Bone marrow (tissue), 2 donors: ENCODE data around the gene RAB3A.

Source experiments
- DNase-seq, 2 donors: peaks; one replicate each; lab custom pipeline; 2025; lab: John Stamatoyannopoulos, UW

RAB3A gene, protein sequence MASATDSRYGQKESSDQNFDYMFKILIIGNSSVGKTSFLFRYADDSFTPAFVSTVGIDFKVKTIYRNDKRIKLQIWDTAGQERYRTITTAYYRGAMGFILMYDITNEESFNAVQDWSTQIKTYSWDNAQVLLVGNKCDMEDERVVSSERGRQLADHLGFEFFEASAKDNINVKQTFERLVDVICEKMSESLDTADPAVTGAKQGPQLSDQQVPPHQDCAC

DNA sequence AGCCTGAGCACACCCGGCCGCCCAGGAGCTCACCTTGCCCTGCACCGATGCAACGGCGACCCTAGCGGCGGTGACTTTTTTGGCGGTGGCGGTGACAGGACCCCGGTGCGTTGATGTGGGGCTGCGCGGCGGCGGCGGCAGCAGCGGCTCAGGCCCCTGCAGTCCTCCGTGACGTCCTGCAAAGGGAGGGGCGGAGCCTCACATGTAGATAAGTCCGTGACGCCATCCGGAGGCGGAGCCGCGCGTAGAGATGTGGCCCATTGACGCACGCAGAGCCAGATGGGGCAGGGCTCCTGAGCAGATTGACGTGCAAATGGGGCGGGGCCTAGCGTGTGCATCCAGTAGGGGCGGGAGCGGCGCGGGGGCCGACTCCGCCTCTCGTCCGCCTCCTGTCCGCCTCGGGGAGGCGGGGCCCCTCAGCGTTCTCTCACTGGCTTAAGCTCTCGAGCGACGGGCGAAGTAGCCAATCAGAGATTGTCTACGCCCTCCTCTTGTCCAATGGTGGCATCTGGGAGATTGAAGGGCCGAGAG lies at the start of gene RAB3A:
RAB3A (minus strand) TSS at position 180 of the 531 bp plus-strand sequence. CDS start 1,302 bp downstream, outside the sequence.
- peak; percentile 95 to 100 for DNase-seq

GRCh38 chr19:18253130-18253529 lies 49.3 kb upstream of the RAB3A start:
- DNase-seq = no peak

DNA sequence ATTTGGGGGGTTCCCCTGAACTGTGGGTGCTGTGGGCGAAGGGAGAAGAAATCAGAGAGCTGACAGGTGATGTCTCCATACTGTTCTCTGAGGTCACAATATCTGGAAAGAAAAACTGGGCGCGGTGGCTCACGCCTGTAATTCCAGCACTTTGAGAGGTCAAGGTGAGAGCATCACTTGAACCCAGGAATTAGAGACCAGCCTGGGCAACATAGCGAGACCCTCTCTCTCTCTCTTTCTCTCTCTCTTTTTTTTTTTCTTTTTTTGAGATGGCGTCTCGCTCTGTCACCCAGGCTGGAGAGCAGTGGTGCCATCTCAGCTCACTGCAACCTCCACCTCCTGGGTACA lies 48.5 kb upstream of the RAB3A start:
- DNase-seq = no peak

DNA sequence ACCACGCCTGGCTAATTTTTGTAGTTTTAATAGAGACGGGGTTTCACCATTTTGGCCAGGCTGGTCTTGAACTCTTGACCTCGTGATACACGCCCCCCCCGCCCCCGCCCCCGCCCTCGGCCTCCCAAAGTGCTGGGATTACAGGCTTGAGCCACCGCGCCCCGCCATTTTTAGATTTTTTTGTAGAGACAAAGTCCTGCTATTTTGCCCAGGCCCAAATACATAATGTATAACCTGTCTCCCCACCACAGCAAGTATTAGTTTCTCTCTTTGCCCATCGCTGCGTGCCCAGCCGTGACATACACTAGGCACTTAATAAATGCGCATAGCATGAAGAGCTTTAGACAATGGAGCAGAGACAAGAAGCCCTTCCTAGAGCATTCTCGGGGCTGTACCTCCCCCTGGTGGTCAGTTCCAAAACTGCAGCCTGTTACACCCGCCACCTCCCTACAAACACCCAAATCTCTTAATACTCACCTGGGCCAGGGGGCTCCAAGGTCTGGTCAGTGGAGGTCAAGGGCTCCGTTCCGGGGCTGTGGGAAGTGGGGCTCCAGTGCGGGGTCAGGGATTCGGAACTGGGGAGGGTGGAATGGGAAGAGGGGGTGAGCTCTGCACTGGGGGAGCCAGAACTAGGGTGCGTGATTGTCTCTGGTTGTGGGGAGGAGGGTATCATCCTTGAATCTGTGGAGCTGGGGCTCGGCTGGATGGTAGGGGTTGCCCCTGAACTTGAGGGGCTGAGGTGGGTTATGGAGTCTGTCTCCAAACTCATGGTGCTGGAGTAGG lies 47.9 kb upstream of the RAB3A start:
- DNase-seq = peak; percentile 54 to 60

GRCh38 chr19:18249834-18250233 lies 46.0 kb upstream of the RAB3A start:
- no peak for DNase-seq

DNA sequence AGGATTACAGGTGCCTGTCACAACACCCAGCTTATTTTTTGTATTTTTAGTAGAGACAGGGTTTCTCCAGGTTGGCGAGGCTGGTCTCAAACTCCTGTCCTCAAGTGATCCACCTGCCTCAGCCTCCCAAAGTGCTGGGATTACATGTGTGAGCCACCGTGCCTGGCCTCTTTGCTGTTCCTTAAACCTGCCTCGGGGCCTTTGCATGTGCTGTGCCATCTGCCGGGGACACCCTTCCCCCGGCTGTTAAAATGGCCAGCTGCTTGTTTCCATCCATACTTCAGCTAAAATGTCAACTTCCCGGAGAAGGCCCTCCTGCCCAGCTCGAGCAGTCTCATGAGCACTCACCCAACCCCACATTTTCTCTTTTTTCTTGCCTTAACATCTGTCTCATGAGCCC lies 41.5 kb upstream of the RAB3A start:
- no peak for DNase-seq

DNA sequence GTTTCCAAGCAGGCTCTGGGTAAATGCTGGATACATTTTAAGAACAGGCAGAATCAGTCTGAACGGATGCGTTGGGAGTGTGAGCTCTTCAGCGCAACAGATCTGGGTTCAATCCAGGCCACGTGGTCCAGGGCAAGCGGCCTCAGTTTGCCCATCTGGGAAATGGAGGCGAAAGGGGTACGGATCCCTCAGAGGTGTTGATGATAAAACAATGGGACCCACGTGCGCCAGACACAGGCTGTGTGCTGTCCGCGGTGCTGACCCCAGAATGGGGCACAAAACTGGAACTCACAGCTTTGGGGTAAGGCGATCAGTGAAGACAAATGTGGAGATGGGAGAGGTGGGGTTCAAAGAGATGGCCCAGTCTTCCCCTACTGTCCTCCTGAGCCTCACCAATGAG lies 35.5 kb upstream of the RAB3A start:
- no peak for DNase-seq

DNA sequence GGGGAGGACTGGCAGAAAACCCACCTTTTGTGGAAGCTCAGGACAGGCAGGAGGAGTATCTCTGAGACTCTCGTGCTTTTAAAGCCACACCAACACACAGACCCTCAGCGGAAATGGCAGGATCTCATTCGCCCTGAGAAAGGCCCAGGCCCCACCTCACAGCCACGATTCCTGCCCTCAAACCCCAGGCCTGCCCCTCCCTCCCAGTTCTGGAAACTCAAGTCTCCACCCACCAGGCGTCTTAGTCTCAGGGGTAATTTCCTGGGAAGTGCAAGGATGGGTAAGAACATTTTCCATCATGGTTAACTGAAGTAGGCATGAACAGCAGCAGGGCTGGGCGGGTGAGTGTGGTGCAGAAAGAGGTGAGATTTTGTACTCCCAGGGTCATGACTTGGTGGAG lies 30.4 kb upstream of the RAB3A start:
- DNase-seq = no peak

DNA sequence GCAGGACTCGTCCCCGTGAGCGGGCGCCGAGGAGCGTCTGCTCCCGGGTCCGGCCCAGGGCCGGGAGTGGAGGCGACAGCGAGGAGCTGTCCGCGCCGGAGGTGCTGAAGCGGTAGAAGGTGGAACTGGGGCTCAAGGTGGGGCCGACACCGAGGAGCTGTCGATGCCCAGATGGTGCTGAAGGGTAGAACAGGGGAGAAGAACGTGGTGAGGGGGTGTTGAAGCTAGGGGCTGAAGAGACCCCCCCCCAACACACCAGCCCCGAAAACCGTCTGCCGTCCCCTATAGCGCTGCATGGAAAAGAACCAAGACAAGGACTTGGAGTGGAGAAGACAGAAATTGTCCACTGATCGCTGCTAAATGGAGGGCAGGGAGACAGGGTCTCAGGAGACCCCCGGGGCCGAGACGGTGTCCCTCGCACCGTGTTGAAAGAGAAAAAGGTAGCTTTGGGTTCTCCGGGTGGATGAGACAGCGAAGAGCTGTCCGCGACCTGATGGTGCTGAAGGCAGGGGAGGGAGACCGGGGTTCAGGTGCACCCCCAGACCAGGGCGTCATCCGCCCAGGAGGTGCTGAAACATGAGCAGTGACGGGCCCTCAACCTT lies 29.5 kb upstream of the RAB3A start:
- no peak for DNase-seq

GRCh38 chr19:18232540-18233223 lies 28.8 kb upstream of the RAB3A start:
- no peak for DNase-seq

DNA sequence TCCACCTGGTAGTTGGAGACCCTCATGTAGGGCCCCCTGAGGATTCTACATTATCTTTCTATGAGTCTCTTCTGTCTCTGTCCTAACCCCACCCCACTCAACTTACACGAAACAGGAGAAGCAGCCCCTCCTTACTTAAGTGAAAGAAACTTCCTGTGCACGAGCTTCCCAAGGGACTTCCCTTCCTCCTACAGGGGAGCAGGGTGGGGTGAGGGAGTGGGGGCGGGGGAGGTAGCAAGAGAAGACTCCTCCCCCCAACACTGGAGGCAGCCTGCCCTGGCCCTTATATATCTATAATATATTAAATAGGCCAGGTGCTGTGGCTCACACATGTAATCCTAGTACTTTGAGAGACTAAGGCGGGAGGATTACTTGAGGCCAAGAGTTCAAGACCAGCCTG lies 27.9 kb upstream of the RAB3A start:
- DNase-seq = no peak

DNA sequence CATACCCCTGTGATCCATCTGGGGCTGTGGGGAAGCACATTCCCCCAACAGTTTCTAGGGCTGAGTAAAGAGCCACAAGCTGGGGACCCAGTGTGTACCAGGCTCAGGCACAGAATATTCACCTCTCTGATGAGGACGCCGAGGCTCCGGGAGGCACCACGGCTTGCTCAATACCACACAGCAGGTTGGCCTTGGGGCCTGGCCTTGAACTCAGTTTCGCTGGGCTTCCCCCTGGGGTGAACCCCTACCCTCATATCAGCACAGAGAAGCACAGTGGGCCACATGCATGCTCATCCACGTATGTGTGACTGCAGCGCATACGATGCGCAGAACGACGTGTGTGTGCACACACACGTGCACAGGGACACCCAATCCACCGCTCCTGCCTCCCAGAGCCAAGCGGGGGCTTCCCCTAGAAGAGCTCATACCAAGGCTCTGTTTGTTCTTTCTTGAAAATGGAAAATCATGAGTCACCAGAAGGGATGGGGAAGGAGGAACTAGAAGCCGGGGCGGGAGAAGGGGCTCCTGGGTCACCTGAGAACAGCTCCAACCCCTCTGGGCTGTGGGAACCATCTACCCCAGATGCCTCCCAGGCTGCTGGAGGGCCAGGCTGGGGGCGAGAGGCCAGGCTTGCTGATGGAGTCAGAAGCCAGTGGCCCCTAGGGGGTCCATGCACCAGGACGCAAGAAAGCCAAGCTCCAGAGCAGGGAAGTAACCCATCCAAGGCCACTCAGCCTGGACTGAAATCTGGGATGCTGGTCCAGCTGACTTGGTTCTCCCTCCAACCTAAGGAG lies 27.3 kb upstream of the RAB3A start:
- peak in 1 of 2 donors; percentile 7 for DNase-seq

- no peak for DNase-seq
Observed at GRCh38 chr19:18229915-18230314, 26.1 kb upstream of the RAB3A start.

DNA sequence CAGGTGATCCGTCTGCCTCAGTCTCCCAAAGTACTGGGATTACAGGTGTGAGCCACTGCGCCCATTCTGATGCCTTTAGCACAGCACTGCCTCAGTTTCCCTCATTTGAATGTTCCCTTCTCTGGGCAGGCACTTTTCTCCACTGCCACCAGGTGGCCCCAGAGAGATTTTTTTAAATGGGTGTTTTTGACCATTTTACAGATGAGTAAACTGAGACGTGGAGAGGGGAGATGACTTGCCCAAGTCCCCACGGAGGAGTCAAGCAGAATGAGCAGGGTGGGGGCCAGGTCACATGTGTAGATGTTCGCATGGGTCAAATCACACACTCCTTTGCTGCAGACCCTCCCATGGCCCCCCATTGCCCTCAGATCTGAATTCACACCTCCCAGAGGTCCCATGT lies 25.6 kb upstream of the RAB3A start:
- DNase-seq = no peak

DNA sequence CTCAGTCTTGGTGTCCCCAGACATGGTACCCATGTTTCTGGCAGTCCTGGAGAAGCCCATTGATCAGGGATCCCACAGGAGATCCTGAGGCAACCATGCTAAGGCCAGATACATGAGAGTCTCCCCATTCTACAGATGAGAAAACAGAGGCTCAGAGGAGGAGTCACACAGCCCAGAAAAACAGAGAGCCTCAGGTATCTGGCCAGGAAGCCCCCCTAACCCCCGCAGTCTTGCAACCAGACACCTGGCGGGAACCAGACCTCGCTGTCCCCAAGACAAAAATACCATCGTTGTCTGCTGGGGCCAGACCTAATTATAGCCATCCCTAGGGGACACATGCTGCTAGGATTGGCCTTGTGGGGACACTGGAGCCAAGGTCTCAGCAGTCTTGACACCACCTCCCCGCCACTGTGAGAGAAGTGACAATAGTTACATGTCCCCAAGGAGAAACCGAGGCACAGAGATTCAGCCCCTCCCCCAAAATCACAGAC lies 24.0 kb upstream of the RAB3A start:
- no peak for DNase-seq

GRCh38 chr19:18226956-18227780 lies 23.3 kb upstream of the RAB3A start:
- no peak for DNase-seq

GRCh38 chr19:18225702-18226468 lies 22.0 kb upstream of the RAB3A start, which contains the start of gene PDE4C:
PDE4C (minus strand) TSS chr19:18226438; CDS start chr19:18226415, 23 bp downstream.
- peak in 1 of 2 donors; percentile 10 for DNase-seq

DNA sequence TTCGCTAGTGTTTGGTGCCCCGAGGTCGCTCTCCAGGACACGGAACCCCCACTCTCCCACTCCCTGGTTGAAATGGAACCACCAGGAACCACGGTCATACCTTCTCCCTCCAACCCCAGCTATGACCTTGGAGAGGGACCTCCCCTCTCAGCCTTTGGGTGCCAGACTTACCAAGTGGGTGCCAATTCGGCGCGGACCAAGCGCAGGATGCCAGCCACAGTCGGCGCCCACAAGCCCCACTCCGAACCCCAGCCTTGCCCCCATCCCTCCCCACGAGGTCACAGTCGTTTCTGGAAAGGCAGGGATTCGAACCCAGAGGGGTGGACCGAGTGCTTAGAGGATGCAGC lies 21.5 kb upstream of the RAB3A start:
- no peak for DNase-seq

- peak in 1 of 2 donors; percentile 75 for DNase-seq
Observed at GRCh38 chr19:18224525-18225354, 20.9 kb upstream of the RAB3A start.
